Endodermal cell (in vitro differentiated cells): Measurements from ENCODE around the gene RREB1. TPM values are rescaled to one million over a fixed set of nuclear protein-coding genes. Genes with fewer than 3 reads are reported as not detected.
A peak's percentile ranks its signal among the peaks of the same experiment; 100 is the strongest.

Experiments
- DNase-seq: peaks from one replicate; pipeline ENCODE4 v3.0.0-alpha.2; 2017
- H3K27ac ChIP-seq: 2 replicates; pipeline ENCODE4 v1.5.1; 2013; ENCODE audit warnings: mild to moderate bottlenecking, low read depth, low read length, moderate library complexity
- H3K27me3 ChIP-seq: 2 replicates; pipeline ENCODE4 v1.6.1; 2013; ENCODE audit warnings: mild to moderate bottlenecking, low read length, moderate library complexity; ENCODE audit not compliant: insufficient read depth, control insufficient read depth, poor library complexity, severe bottlenecking
- H3K36me3 ChIP-seq: 2 replicates; pipeline ENCODE4 v1.7.0; 2013; ENCODE audit warnings: mild to moderate bottlenecking, low read length, moderate library complexity; ENCODE audit not compliant: control insufficient read depth, insufficient read depth
- H3K4me1 ChIP-seq: one replicate; pipeline ENCODE4 v1.7.0; 2013; ENCODE audit warnings: low read length; ENCODE audit not compliant: control insufficient read depth, insufficient read depth
- H3K4me3 ChIP-seq: 2 replicates; pipeline ENCODE4 v1.5.1; 2013; ENCODE audit warnings: mild to moderate bottlenecking, low read length, moderate library complexity
- H3K9ac ChIP-seq: 2 replicates; pipeline ENCODE4 v1.6.1; 2013; ENCODE audit warnings: mild to moderate bottlenecking, low read length, moderate library complexity; ENCODE audit not compliant: poor library complexity, severe bottlenecking; ENCODE audit errors: extremely low read depth
- H3K9me3 ChIP-seq: 2 replicates; pipeline ENCODE4 v1.6.1; 2013; ENCODE audit warnings: mild to moderate bottlenecking, low read length, moderate library complexity; ENCODE audit not compliant: control insufficient read depth
- H3K27ac Mint-ChIP-seq: 2 replicates; pipeline ENCODE4 v1.8.0; 2020; ENCODE audit warnings: mixed read lengths
- H3K27me3 Mint-ChIP-seq: 2 replicates; pipeline ENCODE4 v1.8.0; 2021; ENCODE audit warnings: mild to moderate bottlenecking, mixed read lengths; ENCODE audit not compliant: insufficient read depth
- H3K36me3 Mint-ChIP-seq: 2 replicates; pipeline ENCODE4 v1.8.0; 2020; ENCODE audit warnings: low read depth, mixed read lengths
- H3K4me1 Mint-ChIP-seq: 2 replicates; pipeline ENCODE4 v1.8.0; 2020; ENCODE audit warnings: mixed read lengths
- H3K4me3 Mint-ChIP-seq: 2 replicates; pipeline ENCODE4 v1.8.0; 2020; ENCODE audit warnings: mild to moderate bottlenecking, moderate library complexity, mixed read lengths
- H3K9me3 Mint-ChIP-seq: 2 replicates; pipeline ENCODE4 v1.8.0; 2020; ENCODE audit warnings: mild to moderate bottlenecking, mixed read lengths
- WGBS, 2 experiments: methylation state at CpG; one replicate each; pipeline versions ENCODE4 v1.1.5 to v1.1.7; 2013; ENCODE audit warnings: missing lambda C conversion rate in 2 of 2, mixed read lengths in 1 of 2; ENCODE audit not compliant: insufficient coverage in 1 of 2, insufficient read length in 1 of 2; 5-methylcytosine and 5-hydroxymethylcytosine counted together
- total RNA-seq, 2 donors: library from RNA; stranded (reverse); fragmentation: NEBNext Ultra II Directional in 1 of 2; extraction: Animal tissue kit (Norgen Biotek cat#: 25700) in 1 of 2; gene quantifications; 2 replicates in 1 of 2; 3 replicates in 1 of 2; pipeline ENCODE4 v1.2.1, GENCODE V29; 2021
- TF ChIP-seq, protein P1 (sequence below): fragments of 200-600 bp; sonication (generic); conservative IDR thresholded peaks from 2 replicates; pipeline ENCODE4 v1.5.0; 2021; ENCODE audit warnings: antibody characterized with exemption, mild to moderate bottlenecking

Gene RREB1
- total RNA-seq, 2 donors from 2014 or later, result 51.2 to 64.3 TPM

DNA sequence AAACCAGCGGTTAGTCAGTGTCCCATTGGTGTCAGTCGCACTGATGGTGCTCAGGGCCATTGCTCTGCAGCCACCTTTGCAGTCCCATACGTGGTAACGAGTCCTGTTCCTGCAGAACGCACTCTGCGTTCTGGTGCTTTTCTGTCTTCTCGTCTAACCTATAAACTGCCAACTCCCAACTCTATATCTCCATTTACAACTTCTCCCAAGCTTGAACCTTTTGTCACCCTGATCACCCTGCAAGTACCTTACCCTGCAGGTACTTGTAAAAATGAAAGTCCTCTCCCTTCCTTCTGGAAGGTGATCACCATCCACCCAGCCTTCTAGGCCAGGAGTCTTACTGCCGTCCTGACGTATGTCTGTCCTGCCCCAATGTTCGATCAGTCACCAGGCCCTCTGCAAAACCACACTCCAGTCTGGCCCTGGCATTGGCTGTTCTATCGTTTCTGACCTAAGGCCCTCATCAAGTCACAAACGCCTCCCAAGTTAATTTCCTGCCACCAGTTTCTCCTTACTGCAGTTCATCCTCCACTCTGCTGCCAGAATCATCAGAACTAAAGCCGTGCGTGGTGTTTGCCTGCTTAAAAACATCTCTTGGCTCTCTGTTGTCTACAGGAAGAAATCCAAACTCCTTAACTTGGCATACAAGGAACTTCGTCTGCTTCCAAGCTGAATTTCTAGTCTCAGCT is 7.9 kb downstream of the RREB1 start:
- Mint-ChIP-seq H3K36me3 (no peaks in the 10 kb centered on the region), H3K27me3 (no peaks in the 10 kb centered on the region), H3K4me1 (peaks cover 61% of the 10 kb centered on the region), H3K27ac (peak overlapping the region; percentile 62), H3K9me3 (no peaks in the 10 kb centered on the region), H3K4me3 (no peak overlapping the region)
- H3K27me3 ChIP-seq, result no peaks in the 10 kb centered on the region
- no peak overlapping the region for H3K4me3 ChIP-seq
- H3K27ac ChIP-seq, result no peak overlapping the region
- no peak overlapping the region for H3K9ac ChIP-seq
- no peak for DNase-seq
- TF ChIP-seq, protein P1, sequence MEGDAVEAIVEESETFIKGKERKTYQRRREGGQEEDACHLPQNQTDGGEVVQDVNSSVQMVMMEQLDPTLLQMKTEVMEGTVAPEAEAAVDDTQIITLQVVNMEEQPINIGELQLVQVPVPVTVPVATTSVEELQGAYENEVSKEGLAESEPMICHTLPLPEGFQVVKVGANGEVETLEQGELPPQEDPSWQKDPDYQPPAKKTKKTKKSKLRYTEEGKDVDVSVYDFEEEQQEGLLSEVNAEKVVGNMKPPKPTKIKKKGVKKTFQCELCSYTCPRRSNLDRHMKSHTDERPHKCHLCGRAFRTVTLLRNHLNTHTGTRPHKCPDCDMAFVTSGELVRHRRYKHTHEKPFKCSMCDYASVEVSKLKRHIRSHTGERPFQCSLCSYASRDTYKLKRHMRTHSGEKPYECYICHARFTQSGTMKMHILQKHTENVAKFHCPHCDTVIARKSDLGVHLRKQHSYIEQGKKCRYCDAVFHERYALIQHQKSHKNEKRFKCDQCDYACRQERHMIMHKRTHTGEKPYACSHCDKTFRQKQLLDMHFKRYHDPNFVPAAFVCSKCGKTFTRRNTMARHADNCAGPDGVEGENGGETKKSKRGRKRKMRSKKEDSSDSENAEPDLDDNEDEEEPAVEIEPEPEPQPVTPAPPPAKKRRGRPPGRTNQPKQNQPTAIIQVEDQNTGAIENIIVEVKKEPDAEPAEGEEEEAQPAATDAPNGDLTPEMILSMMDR, result no peak
- peaks cover 10% of the 10 kb centered on the region for H3K36me3 ChIP-seq
- no peaks in the 10 kb centered on the region for H3K9me3 ChIP-seq
- peaks cover 12% of the 10 kb centered on the region for H3K4me1 ChIP-seq
- WGBS, 2 experiments, result 90 to 94% methylated on average over 15 of the region's 15 CpGs

DNA sequence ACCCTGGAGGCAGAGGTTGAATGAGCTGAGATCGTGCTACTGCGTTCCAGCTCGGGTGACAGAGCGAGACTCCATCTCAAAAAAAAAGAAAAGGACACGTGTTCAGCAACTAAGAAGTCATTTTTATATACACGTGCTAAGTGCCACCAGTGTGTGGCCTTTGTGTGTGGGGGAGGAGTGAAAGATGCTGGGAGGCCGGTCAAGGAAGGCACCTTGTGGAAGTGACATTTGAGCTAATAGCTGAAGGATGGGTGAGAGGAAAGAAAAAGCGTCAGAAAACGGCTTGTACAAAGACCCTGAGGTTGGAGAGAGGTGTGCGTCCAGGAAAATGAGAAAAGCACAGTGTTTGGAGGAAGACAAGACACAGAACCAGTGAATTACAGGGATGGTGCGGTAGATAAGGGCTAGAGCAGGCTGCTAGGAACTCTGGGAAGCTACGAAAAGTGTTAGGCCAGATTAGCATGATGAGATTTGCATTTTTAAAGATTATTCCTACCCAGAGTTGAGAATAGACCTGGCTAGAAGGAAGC is 11.6 kb downstream of the RREB1 start:
- Mint-ChIP-seq H3K36me3 (peaks cover 13% of the 10 kb centered on the region), H3K4me3 (peak overlapping the region; percentile 29), H3K4me1 (peaks cover 37% of the 10 kb centered on the region), H3K9me3 (no peaks in the 10 kb centered on the region), H3K27me3 (no peaks in the 10 kb centered on the region), H3K27ac (peak overlapping the region; percentile 31)
- H3K36me3 ChIP-seq, result peaks cover 27% of the 10 kb centered on the region
- TF ChIP-seq, protein P1, result no peak
- H3K4me1 ChIP-seq, result no peaks in the 10 kb centered on the region
- H3K9me3 ChIP-seq, result no peaks in the 10 kb centered on the region
- no peak overlapping the region for H3K9ac ChIP-seq
- no peaks in the 10 kb centered on the region for H3K27me3 ChIP-seq
- 69 to 85% methylated on average over 12 of the region's 12 CpGs for WGBS, 2 experiments
- no peak overlapping the region for H3K4me3 ChIP-seq
- H3K27ac ChIP-seq, result no peak overlapping the region
- DNase-seq, result peak; percentile 60

DNA sequence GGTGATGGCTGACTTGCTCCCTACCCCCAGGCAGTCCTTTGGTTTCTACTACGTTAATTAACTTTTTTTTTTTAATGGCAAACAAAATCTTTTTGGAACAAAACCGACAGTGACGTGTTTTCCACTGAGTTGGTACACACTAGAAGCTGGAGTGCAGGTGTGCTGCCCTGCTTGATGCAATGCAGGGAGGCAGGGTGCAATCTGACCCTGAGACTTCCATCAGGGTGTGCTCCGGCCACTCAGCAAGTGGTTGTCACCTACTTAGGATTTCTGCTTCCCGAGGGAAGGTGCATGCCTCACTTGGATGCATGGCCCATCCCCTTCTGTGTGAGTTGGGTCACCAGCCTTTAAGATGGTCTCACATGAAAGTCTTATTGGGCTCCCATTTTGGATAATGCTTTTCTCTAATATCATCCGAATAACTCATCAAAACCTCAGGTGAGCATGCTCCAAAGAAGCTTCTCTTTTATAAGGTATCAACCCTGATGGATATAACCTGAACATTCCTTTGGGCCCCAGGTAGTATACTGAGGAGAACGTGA is 14.0 kb downstream of the RREB1 start:
- Histone ChIP-seq H3K9me3 (no peaks in the 10 kb centered on the region), H3K27ac (no peak overlapping the region), H3K36me3 (peaks cover 25% of the 10 kb centered on the region), H3K4me3 (no peak overlapping the region), H3K9ac (no peak overlapping the region), H3K27me3 (no peaks in the 10 kb centered on the region), H3K4me1 (peaks cover 4% of the 10 kb centered on the region)
- H3K27ac Mint-ChIP-seq, result no peak overlapping the region
- peaks cover 28% of the 10 kb centered on the region for H3K36me3 Mint-ChIP-seq
- H3K4me3 Mint-ChIP-seq, result no peak overlapping the region
- TF ChIP-seq, protein P1, result no peak
- peak; percentile 52 for DNase-seq
- H3K4me1 Mint-ChIP-seq, result peaks cover 27% of the 10 kb centered on the region
- no peaks in the 10 kb centered on the region for H3K9me3 Mint-ChIP-seq
- no peaks in the 10 kb centered on the region for H3K27me3 Mint-ChIP-seq
- WGBS, 2 experiments, result 78 to 91% methylated on average over 5 to 7 of the region's 7 CpGs
